MM.1S (cell line): ENCODE results near the gene OR2H1.
"Not testable (repeated sequence)": the region's sequence is repeated elsewhere in the genome, so short reads cannot be mapped to it uniquely, and the experiment has no call there.

Experiments
- DNase-seq: peaks from one replicate; pipeline ENCODE4 v3.0.0-alpha.2; 2015
- H2AFZ ChIP-seq: fragments of 300-600 bp; sonication (generic); 2 replicates; pipeline ENCODE4 v1.6.0; 2016; ENCODE audit warnings: antibody characterized with exemption, low read length
- H3F3A ChIP-seq: fragments of 300-600 bp; sonication (generic); 2 replicates; pipeline ENCODE4 v1.6.1; 2016; ENCODE audit warnings: mild to moderate bottlenecking, antibody characterized with exemption, low read length, moderate library complexity, mixed read lengths; ENCODE audit not compliant: insufficient read depth
- H3K27ac ChIP-seq: fragments of 300-600 bp; sonication (generic); 2 replicates; pipeline ENCODE4 v1.5.1; 2016; ENCODE audit warnings: mild to moderate bottlenecking, low read length
- H3K27me3 ChIP-seq: fragments of 300-600 bp; sonication (generic); replicated peaks from 2 replicates; pipeline ENCODE4 v1.6.0; 2016; ENCODE audit warnings: low read length; ENCODE audit not compliant: insufficient read depth
- H3K36me3 ChIP-seq: fragments of 300-600 bp; sonication (generic); replicated peaks from 2 replicates; pipeline ENCODE4 v1.6.1; 2016; ENCODE audit warnings: mild to moderate bottlenecking, low read length, mixed read lengths; ENCODE audit not compliant: insufficient read depth
- H3K4me1 ChIP-seq: fragments of 300-600 bp; sonication (generic); 2 replicates; pipeline ENCODE4 v1.6.1; 2016; ENCODE audit warnings: low read length, mixed read lengths
- H3K4me2 ChIP-seq: fragments of 300-600 bp; sonication (generic); 2 replicates; pipeline ENCODE4 v1.6.0; 2016; ENCODE audit warnings: low read depth, low read length
- H3K4me3 ChIP-seq: fragments of 300-600 bp; sonication (generic); 2 replicates; pipeline ENCODE4 v1.5.1; 2016; ENCODE audit warnings: low read length, mixed read lengths
- H3K79me2 ChIP-seq: fragments of 300-600 bp; sonication (generic); 2 replicates; pipeline ENCODE4 v1.6.1; 2016; ENCODE audit warnings: mixed run types, low read length, mixed read lengths
- H3K9ac ChIP-seq: fragments of 300-600 bp; sonication (generic); 2 replicates; pipeline ENCODE4 v1.6.1; 2016; ENCODE audit warnings: low read length, mixed read lengths
- H3K9me2 ChIP-seq: fragments of 300-600 bp; sonication (generic); replicated peaks from 2 replicates; pipeline ENCODE4 v1.6.1; 2016; ENCODE audit warnings: mild to moderate bottlenecking, low read length, mixed read lengths; ENCODE audit not compliant: insufficient read depth
- H3K9me3 ChIP-seq: fragments of 300-600 bp; sonication (generic); replicated peaks from 2 replicates; pipeline ENCODE4 v1.6.1; 2016; ENCODE audit warnings: mild to moderate bottlenecking, low read length, mixed read lengths; ENCODE audit not compliant: insufficient read depth
- H4K20me1 ChIP-seq: fragments of 300-600 bp; sonication (generic); 2 replicates; pipeline ENCODE4 v1.6.1; 2016; ENCODE audit warnings: mild to moderate bottlenecking, low read length, moderate library complexity, mixed read lengths; ENCODE audit not compliant: insufficient read depth
- EZH2 ChIP-seq: fragments of 300-600 bp; sonication (generic); optimal IDR thresholded peaks from 2 replicates; pipeline ENCODE3; 2017; ENCODE audit warnings: low read depth, mild to moderate bottlenecking, antibody characterized with exemption, low read length, mixed read lengths
- EZH2phosphoT487 ChIP-seq: fragments of 300-600 bp; sonication (generic); IDR thresholded peaks from 2 replicates; pipeline ENCODE4 v1.6.1; 2018; ENCODE audit warnings: antibody characterized with exemption, low read length
- TF ChIP-seq, protein P1 (sequence below): fragments of 300-600 bp; sonication (generic); IDR thresholded peaks from 2 replicates; pipeline ENCODE4 v1.5.1; 2016; ENCODE audit warnings: antibody characterized with exemption, low read length, mixed read lengths

OR2H1 gene

DNA sequence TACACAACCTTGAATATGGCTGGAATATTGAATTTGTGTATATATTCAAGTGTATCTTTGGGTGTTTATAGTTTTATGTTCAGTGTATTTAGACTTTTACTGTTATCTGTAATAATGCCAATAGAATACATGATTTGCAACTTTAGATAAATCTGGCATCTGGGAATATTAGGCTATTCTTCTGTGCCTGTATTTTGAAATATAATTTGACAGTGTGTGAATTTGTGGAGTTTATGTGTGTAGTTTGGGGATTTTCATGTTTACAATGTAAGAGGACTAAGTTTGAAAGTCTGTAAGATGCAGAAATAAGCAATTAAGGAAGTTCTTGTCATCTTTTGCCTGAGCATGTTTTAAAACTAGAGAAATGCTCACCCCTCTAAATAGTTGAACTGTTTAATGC is 17.9 kb upstream of the OR2H1 start, which contains the start of gene OR10C1:
OR10C1 (plus strand) TSS at position 301 of the 400 bp plus-strand sequence. CDS start 710 bp downstream, outside the sequence.
- H3F3A ChIP-seq = no peaks in the 10 kb centered on the region
- H3K4me1 ChIP-seq = no peaks in the 10 kb centered on the region
- H3K27ac ChIP-seq = no peak within 1 kb of the TSS
- TF ChIP-seq EZH2 (no peak), EZH2phosphoT487 (no peak)
- TF ChIP-seq, protein P1, sequence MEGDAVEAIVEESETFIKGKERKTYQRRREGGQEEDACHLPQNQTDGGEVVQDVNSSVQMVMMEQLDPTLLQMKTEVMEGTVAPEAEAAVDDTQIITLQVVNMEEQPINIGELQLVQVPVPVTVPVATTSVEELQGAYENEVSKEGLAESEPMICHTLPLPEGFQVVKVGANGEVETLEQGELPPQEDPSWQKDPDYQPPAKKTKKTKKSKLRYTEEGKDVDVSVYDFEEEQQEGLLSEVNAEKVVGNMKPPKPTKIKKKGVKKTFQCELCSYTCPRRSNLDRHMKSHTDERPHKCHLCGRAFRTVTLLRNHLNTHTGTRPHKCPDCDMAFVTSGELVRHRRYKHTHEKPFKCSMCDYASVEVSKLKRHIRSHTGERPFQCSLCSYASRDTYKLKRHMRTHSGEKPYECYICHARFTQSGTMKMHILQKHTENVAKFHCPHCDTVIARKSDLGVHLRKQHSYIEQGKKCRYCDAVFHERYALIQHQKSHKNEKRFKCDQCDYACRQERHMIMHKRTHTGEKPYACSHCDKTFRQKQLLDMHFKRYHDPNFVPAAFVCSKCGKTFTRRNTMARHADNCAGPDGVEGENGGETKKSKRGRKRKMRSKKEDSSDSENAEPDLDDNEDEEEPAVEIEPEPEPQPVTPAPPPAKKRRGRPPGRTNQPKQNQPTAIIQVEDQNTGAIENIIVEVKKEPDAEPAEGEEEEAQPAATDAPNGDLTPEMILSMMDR = no peak
- H3K4me2 ChIP-seq = no peak within 1 kb of the TSS
- DNase-seq = no peak
- H2AFZ ChIP-seq = no peak within 1 kb of the TSS
- no peaks in the 10 kb centered on the region for H3K36me3 ChIP-seq
- no peak within 1 kb of the TSS for H3K4me3 ChIP-seq
- no peak within 1 kb of the TSS for H3K9ac ChIP-seq
- H4K20me1 ChIP-seq = no peaks in the 10 kb centered on the region
- no peaks in the 10 kb centered on the region for H3K9me3 ChIP-seq
- no peaks in the 10 kb centered on the region for H3K9me2 ChIP-seq
- H3K79me2 ChIP-seq = no peaks in the 10 kb centered on the region
- no peaks in the 10 kb centered on the region for H3K27me3 ChIP-seq

DNA sequence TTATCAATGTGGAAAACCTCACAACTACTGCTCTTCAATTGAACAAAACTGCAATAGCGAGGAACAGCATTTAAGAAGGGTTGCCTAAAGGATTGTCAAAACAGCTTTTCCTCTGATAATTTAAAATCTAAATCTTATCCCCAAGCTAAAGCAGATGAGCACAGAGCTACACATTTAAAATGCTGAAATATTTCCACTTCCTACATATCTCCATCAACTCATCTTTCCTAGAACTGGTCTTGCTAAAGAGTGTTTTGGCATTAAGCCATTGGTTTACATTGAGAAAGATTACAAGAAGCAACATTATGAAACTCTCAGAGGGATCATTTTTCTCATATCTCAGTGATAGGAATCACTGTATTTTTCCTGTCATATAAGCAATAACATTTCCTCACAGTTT is 14.2 kb upstream of the OR2H1 start:
- DNase-seq = no peak
- H3K4me2 ChIP-seq = no peak overlapping the region
- no peaks in the 10 kb centered on the region for H3K9me2 ChIP-seq
- no peaks in the 10 kb centered on the region for H3F3A ChIP-seq
- H4K20me1 ChIP-seq = no peaks in the 10 kb centered on the region
- TF ChIP-seq EZH2phosphoT487 (no peak), EZH2 (no peak)
- TF ChIP-seq, protein P1 = no peak
- no peaks in the 10 kb centered on the region for H3K27me3 ChIP-seq
- no peak overlapping the region for H3K9ac ChIP-seq
- H3K4me1 ChIP-seq = no peaks in the 10 kb centered on the region
- H3K9me3 ChIP-seq = no peaks in the 10 kb centered on the region
- no peak overlapping the region for H3K4me3 ChIP-seq
- H3K79me2 ChIP-seq = no peaks in the 10 kb centered on the region
- no peaks in the 10 kb centered on the region for H3K36me3 ChIP-seq
- H3K27ac ChIP-seq = no peak overlapping the region
- no peak overlapping the region for H2AFZ ChIP-seq

DNA sequence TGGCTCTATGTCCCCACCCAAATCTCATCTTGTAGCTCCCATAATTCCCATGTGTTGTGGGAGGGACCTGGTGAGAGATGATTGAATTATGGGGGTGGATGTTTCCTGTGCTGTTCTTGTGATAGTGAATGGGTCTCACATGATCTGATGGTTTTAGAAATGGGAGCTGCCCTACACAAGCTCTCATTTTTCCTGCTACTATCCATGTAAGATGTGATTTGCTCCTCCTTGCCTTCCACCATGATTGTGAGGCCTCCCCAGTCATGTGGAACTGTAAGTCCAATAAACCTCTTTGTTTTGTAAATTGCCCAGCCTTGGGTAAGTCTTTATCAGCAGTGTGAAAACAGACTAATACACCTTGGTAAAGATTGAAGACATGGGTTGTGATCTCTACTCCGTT is 12.9 kb upstream of the OR2H1 start:
- H3K9me2 ChIP-seq, H3F3A ChIP-seq, H3K27me3 ChIP-seq, H2AFZ ChIP-seq, H3K27ac ChIP-seq, H3K4me2 ChIP-seq, H3K9ac ChIP-seq, H3K9me3 ChIP-seq, H4K20me1 ChIP-seq, DNase-seq, H3K79me2 ChIP-seq, H3K4me3 ChIP-seq, H3K36me3 ChIP-seq, H3K4me1 ChIP-seq: not testable (repeated sequence)

DNA sequence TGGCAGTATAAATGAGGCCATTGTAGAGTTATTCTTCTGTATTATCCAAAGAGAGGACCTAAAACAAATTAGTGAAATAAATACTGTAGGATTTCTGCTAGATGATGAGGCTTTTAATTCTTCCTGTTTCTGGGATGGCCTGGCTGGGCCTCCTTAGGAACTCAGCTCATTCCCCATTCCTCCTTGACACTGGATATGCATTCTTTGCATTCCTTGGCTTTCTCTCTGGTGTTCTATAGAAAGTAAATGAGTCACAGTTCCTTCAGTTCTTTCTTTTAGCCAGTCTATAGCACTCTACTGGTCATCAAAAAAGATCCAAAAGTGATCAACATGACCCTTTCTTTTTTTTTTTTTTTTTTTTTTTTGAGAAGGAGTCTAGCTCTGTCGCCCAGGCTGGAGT is 9.3 kb upstream of the OR2H1 start:
- DNase-seq = no peak
- no peak overlapping the region for H3K4me2 ChIP-seq
- no peak overlapping the region for H3K27ac ChIP-seq

More for the DNA sequence above, 9.3 kb upstream of the OR2H1 start:
- TF ChIP-seq, protein P1 = no peak
- TF ChIP-seq EZH2phosphoT487 (no peak), EZH2 (no peak)
- H3K4me1 ChIP-seq = no peaks in the 10 kb centered on the region
- H3K9ac ChIP-seq = no peak overlapping the region
- H3K36me3 ChIP-seq = no peaks in the 10 kb centered on the region
- no peaks in the 10 kb centered on the region for H3K27me3 ChIP-seq
- no peaks in the 10 kb centered on the region for H4K20me1 ChIP-seq
- H3K4me3 ChIP-seq = no peak overlapping the region
- no peaks in the 10 kb centered on the region for H3K79me2 ChIP-seq
- H3F3A ChIP-seq = no peaks in the 10 kb centered on the region
- H2AFZ ChIP-seq = no peak overlapping the region
- H3K9me2 ChIP-seq = no peaks in the 10 kb centered on the region
- H3K9me3 ChIP-seq = no peaks in the 10 kb centered on the region
